Stimulated activated CD4-positive, alpha-beta T cell treated with anti-CD3 and anti-CD28 coated beads, TNF-alpha, amount 100 ng/mL, for 4 hours (primary cell): ENCODE data around the gene SPOCK2.

Experiments
- DNase-seq, 3 experiments: peaks; one replicate each; pipeline ENCODE4 v3.0.0-alpha.2; 2020; ENCODE audit warnings: low read depth in 3 of 3

The SPOCK2 gene

GRCh38 chr10:72011976-72012512 lies 76.3 kb downstream of the SPOCK2 start:
- no peak for DNase-seq

- DNase-seq, result no peak
These were observed 76.9 kb downstream of the SPOCK2 start for GRCh38 chr10:72011468-72011867.

GRCh38 chr10:72011016-72011415 lies 77.3 kb downstream of the SPOCK2 start:
- DNase-seq, result no peak

GRCh38 chr10:72010234-72010973 lies 77.9 kb downstream of the SPOCK2 start:
- DNase-seq, result no peak

GRCh38 chr10:72009425-72010081 lies 78.8 kb downstream of the SPOCK2 start:
- no peak for DNase-seq

GRCh38 chr10:72009051-72009424 lies 79.3 kb downstream of the SPOCK2 start:
- DNase-seq, result no peak
